Activated T-cell treated with anti-CD3 and anti-CD28 coated beads for 1 hour (primary cell): ENCODE results near the gene NPHP3.
"Not testable (repeated sequence)": the region's sequence is repeated elsewhere in the genome, so short reads cannot be mapped to it uniquely, and the experiment has no call there.

Experiments used
- DNase-seq: peaks from one replicate; pipeline ENCODE4 v3.0.0-alpha.2; 2020; ENCODE audit warnings: low read depth

NPHP3 gene

DNA sequence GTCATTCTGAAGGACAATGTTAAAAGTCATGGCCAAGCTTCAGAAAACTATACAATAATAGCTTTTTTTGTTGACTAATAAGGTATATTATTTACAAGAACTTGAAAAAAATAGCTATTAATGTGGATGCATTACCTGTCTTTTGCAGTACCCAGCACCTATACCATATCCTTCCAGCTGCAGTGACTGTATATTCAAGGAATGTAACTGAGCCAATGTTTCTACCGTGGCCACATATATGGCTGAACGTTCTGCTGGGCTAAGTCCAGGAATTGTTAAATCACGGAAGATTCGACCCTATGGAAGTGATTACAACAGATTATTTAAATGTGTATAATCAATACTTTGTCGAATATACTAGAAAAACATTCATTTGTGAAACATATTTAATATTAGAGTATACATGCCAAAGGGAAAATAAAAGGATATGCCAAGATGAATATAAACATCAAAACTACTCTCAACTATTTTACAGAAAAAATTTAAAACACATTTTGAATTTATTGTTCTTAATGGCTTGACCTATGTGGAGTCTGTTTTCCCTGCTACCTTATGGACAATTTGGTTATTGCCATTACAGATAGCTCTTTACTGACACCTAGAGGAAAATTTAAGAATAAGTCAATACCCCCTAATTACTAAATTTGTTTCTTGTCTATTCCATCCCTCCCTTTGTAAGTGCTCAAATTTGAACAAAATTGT lies 80.2 kb downstream of the NPHP3 start:
- DNase-seq = no peak

GRCh38 chr3:132641427-132641826 lies 80.8 kb downstream of the NPHP3 start:
- not testable (repeated sequence) for DNase-seq

GRCh38 chr3:132638706-132639105 lies 83.5 kb downstream of the NPHP3 start:
- no peak for DNase-seq

GRCh38 chr3:132637590-132637989 lies 84.6 kb downstream of the NPHP3 start:
- no peak for DNase-seq

DNA sequence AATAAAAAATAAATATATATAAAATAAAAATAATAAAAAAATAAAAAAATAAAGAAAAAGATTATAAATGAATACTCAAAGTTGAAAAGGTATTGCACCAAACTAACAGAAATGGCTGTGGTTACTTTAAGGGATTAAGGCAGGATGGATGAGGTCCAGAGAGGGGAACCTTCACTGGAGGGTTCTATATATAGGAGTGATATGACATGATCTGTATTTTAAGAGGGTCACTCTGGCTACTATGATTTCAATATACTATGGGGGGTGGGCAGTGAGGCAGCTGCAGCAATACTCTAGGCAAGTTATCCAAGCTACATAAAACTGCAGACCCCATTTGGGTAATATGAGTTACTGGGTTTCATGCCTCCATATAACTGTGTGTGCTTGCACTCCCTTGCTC lies 87.2 kb downstream of the NPHP3 start:
- no peak for DNase-seq
